ENCODE measurements around the gene ADAP1.

The ADAP1 gene

GRCh38 chr7:988426-988911, 34.0 kb upstream of the ADAP1 start:
- DNase-seq, result no peak

GRCh38 chr7:987909-988308, 33.4 kb upstream of the ADAP1 start:
- DNase-seq, result no peak

- DNase-seq, result no peak
These were observed 32.6 kb upstream of the ADAP1 start for GRCh38 chr7:986766-987751.

- no peak for DNase-seq
These were observed 31.6 kb upstream of the ADAP1 start for GRCh38 chr7:985915-986741.

GRCh38 chr7:985127-985416, 30.6 kb upstream of the ADAP1 start:
- DNase-seq, result no peak

- no peak for DNase-seq
These were observed 30.1 kb upstream of the ADAP1 start for GRCh38 chr7:984361-985126.

- DNase-seq, result no peak
These were observed 29.2 kb upstream of the ADAP1 start for GRCh38 chr7:983616-984071.

GRCh38 chr7:983004-983615, 28.6 kb upstream of the ADAP1 start, which contains the start of gene CYP2W1:
CYP2W1 (plus strand) TSS chr7:983181; CDS start chr7:983212, 31 bp downstream.
- DNase-seq, result no peak

- DNase-seq, result no peak
These were observed 28.1 kb upstream of the ADAP1 start for GRCh38 chr7:982511-983003.

GRCh38 chr7:981793-982510, 27.5 kb upstream of the ADAP1 start:
- DNase-seq, result no peak

- DNase-seq, result no peak
These were observed 25.5 kb upstream of the ADAP1 start for GRCh38 chr7:979886-980571.

- no peak for DNase-seq
These were observed 24.7 kb upstream of the ADAP1 start for GRCh38 chr7:979151-979550.

GRCh38 chr7:978416-979091, 24.1 kb upstream of the ADAP1 start:
- no peak for DNase-seq

GRCh38 chr7:978049-978346, 23.5 kb upstream of the ADAP1 start:
- no peak for DNase-seq

GRCh38 chr7:977326-978048, 23.0 kb upstream of the ADAP1 start:
- no peak for DNase-seq

GRCh38 chr7:976901-977325, 22.4 kb upstream of the ADAP1 start:
- no peak for DNase-seq

GRCh38 chr7:975702-976473, 21.4 kb upstream of the ADAP1 start:
- DNase-seq, result no peak

GRCh38 chr7:974820-975681, 20.6 kb upstream of the ADAP1 start, which contains the start of gene COX19:
COX19 (minus strand) TSS chr7:975549; CDS start chr7:975509, 40 bp downstream.
- peak; percentile 85 for DNase-seq

All from activated T-cell treated with anti-CD3 and anti-CD28 coated beads for 4 hours (primary cell).